ENCODE data around the gene SRGAP2B. TPM values are rescaled to one million over a fixed set of nuclear protein-coding genes. Genes with fewer than 3 reads are reported as not detected.
"Not testable (repeated sequence)": the region's sequence is repeated elsewhere in the genome, so short reads cannot be mapped to it uniquely, and the experiment has no call there.

Gene SRGAP2B
- total RNA-seq, 2 donors from 2014 or later, result 17.7 to 20.6 TPM

DNA sequence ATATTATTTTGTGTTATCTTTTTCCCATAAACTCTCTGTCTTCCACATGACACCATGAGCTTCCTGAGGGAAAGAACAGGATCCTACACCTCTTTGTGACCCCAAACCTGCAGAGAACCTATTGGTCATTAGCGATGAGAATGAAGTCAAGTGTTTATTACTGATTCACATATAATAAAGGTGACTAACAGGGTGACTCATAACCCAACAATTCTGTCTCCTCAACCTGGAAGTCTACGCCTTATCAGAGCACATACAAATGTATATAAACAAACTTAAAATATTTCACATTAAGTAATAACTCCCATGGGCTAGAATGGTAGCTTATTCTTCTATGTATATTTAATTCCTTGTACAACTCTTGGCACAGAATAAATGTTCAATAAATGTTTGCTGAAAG lies 117.3 kb downstream of the SRGAP2B start:
- peak in 1 of 2 donors; percentile 44 for ATAC-seq
- intact Hi-C loops (cut with DNase I), result not testable (repeated sequence)

GRCh38 chr1:144971936-144972335 lies 123.2 kb downstream of the SRGAP2B start:
- intact Hi-C loops (cut with DNase I); ATAC-seq; DNase-seq: not testable (repeated sequence)

More for the DNA sequence above, 117.3 kb downstream of the SRGAP2B start:
- not testable (repeated sequence) for DNase-seq

- intact Hi-C loops (cut with DNase I); ATAC-seq; DNase-seq: not testable (repeated sequence)
Measured at GRCh38 chr1:144966488-144966887, 128.6 kb downstream of the SRGAP2B start.

DNA sequence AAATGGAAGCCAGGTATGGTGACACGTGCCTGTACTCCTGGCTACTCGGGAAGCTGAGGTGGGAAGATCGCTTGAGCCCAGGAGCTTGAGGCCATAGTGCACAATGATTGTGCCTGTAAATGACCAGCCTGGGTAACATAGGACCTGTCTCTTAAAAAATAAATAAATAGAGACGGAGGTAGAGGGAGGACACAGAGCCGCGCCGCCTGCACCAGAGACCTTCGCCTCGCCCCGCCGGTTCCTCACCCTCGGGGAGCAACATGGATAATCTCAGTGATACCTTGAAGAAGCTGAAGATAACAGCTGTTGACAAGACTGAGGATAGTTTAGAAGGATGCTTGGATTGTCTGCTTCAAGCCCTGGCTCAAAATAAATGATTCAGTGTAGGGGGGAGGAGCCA lies 130.4 kb downstream of the SRGAP2B start:
- DNase-seq; intact Hi-C loops (cut with DNase I): not testable (repeated sequence)
- ATAC-seq, result peak in 1 of 2 donors; percentile 5

DNA sequence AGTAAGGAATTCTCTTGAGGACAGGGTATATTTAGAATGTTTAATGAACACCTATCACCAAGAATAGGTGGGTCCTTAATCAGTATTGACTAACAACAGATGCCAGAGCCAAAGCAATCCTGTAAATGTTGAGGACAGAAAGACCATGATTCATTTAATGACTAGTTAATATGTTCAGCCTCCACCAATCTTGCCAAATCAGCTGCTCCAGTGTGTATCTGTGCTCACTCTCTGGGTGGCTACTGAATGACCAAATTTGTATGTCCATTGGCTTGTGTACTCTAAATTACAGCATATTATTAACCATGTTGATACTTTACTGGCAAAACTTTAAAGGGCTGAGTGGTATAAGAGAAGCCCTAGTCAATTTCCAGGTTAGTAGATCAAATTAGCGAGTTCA lies 130.9 kb downstream of the SRGAP2B start:
- intact Hi-C loops (cut with DNase I); DNase-seq: not testable (repeated sequence)
- peak; percentile 12 to 45 for ATAC-seq

GRCh38 chr1:144963571-144963970 lies 131.6 kb downstream of the SRGAP2B start:
- ATAC-seq, result peak; percentile 44 to 94
- peak; percentile 10 for DNase-seq
- intact Hi-C loops (cut with DNase I), result not testable (repeated sequence)

DNA sequence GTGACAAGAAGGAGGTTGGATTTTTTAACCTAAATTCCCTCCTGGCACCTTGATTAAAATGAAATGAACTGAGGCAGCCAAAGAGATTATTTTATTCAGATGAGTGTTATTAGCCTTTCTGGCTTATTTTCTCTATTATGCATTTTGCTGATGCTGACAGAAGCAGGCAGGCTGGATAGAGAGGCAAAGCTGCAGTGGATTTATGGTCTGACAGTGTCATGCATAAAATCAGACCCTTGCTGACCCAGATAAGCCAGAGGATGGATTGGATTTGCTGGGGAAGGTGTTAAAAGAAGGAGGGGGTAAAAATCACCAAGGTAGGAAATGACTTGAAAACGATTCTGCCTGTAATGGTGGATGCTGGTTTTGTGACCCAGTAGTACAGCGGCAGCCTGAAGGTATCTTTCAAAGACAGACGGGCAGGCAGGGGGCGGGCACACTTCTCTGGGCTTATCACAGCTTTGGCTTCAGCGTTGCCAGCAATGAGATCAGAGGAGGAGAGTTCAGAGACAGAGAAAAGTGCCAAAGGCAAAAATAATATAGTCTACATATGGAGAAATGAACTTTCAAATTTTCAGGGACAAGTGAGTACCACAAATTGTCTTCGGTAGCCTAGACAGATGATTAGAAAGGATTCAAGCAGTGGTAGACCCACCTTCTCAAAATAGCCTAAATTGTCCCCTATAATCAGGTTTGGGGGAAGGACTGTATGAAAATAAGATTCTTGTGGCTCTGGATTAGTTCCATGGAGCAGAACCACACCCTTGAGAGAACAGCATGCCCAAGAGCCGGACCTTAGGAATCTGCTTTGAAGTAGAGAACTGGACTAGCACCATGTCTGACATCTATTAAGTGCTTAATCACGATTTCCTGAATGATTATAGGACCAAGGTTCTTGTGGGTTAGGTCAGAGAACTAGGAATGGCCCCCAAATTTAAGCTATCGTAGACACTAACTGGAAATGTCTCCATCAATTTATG lies 133.2 kb downstream of the SRGAP2B start:
- ATAC-seq, result peak; percentile 78 to 89

DNA sequence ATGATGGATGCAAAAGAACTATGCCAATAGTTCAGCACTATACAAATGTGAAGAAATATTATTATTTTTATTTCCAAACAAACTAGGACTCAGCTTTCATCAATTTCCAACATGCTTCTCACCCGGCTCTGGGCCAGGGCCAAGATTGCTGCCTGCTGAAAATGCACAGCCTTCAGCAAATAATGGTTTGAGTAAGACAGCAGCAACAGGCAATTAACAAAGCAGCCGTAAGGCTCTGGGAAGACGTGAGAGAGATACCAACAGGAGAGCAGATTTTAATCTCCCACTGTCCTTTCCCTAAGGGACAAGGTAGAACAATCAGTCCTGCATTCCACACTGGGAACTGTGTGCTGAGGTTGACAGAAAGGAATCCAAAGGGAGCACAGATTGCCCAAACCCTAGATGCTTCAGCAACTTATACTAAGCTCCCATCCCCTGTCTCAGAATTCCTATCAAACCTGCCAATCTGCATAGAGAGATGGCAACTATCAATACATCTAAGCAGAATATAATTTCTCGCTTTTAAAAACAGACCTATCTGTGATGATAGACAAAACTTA lies 134.1 kb downstream of the SRGAP2B start:
- ATAC-seq; intact Hi-C loops (cut with DNase I); DNase-seq: not testable (repeated sequence)

More for the DNA sequence above, 133.2 kb downstream of the SRGAP2B start:
- intact Hi-C loops (cut with DNase I); DNase-seq: not testable (repeated sequence)

DNA sequence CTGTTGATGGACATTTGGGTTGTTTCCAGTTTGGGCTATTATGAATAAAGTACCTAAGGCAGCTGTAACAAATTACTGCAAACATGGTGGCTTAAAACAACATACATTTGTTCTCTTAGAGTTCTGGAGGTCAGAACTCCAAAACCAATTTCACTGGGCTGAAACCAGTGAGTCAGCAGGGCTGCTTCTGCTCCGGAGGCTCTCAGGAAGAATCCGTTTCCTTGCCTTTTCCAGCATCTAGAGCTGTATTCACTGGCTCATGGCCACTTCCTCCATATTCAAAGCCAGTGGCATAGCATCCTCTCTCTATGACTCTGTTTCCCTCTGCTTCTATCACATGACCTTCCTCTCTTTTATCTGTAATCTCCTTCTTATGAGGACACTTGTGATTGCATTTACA lies 146.7 kb downstream of the SRGAP2B start:
- intact Hi-C loops (cut with DNase I); DNase-seq; ATAC-seq: not testable (repeated sequence)

DNA sequence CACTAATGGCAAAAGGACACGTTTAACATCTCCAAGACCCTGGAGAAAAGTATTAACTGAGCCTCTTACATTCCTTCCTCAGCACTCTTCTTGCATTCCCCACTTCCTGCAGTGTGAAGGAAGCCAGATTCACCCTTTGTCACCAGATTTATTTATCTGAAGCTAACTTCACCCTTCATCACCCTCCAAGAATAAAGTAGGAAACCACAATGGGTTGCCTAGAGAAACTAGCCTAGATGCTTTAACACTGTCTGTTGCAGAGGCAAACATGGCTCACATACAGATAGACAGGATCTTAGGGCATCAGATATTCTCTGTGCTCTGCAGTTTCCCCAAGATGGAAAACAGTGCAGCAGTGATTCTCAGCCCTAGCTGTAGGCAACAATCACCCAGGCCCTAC lies 147.6 kb downstream of the SRGAP2B start:
- DNase-seq; ATAC-seq; intact Hi-C loops (cut with DNase I): not testable (repeated sequence)

GRCh38 chr1:144946525-144947480 lies 148.3 kb downstream of the SRGAP2B start:
- DNase-seq; intact Hi-C loops (cut with DNase I): not testable (repeated sequence)
- peak; percentile 44 to 45 for ATAC-seq

- DNase-seq; intact Hi-C loops (cut with DNase I): not testable (repeated sequence)
- ATAC-seq, result peak in 1 of 2 donors; percentile 82
Measured at GRCh38 chr1:144941710-144942109, 153.4 kb downstream of the SRGAP2B start.

GRCh38 chr1:144940054-144940453 lies 155.1 kb downstream of the SRGAP2B start:
- intact Hi-C loops (cut with DNase I); DNase-seq; ATAC-seq: not testable (repeated sequence)

DNA sequence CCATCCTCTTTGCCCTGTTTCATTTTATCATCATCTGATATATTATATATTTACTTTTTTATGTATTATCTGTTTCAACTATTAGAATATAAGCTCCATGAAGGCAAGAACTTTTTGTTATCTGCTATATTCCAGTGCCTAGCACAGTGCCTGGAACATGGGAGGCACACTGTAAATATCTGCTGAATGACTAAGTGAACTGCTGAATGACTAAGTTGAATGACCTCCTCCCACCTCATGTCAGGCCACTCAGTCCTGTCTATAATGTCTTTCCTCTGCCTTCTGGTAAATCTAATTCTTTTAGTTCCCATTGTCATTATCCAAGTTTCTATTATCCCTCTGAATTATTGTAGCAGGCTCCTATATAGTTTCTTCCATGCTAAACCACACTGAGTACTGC lies 156.5 kb downstream of the SRGAP2B start:
- ATAC-seq; intact Hi-C loops (cut with DNase I); DNase-seq: not testable (repeated sequence)

GRCh38 chr1:144936186-144936732 lies 158.9 kb downstream of the SRGAP2B start:
- DNase-seq; intact Hi-C loops (cut with DNase I): not testable (repeated sequence)
- ATAC-seq, result peak in 1 of 2 donors; percentile 78

DNA sequence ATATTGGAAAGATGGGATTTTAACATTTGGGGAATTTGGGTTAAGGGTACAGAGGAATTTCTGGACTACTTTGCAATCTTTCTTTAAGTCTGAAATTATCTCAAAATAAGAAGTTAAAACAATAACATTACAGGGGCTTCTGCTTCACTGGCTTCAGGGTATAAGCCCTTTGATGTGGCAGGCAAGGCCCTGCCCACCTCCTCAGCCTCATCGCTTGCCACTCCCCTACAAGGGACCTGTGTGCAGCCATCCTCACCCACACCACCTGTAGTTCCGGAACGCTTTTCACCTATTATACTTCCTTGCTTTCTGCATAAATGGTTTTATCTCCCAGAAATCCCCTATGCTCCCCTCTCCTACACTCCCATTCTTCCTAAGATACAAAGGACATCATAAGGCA lies 159.8 kb downstream of the SRGAP2B start:
- ATAC-seq; intact Hi-C loops (cut with DNase I); DNase-seq: not testable (repeated sequence)

DNA sequence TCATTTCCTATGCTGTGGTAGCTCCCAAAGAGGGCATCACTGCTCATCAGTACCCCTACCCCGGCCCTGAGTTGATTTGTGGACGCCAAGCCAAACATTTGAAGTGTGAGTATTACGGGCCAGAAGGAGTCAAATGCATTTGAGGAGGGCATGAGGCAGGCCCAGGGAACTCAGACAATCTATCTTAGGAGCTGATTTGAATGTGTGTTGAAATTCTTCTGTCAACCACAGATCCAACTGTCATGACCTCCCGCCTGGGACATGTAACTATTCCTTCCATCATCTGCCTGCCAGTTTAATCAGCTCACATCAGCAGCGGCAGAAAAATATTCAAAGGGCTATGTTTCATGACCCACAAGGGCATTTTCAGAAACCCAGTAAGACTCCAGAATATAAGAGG lies 162.1 kb downstream of the SRGAP2B start:
- DNase-seq; intact Hi-C loops (cut with DNase I): not testable (repeated sequence)
- ATAC-seq, result peak; percentile 74 to 80

DNA sequence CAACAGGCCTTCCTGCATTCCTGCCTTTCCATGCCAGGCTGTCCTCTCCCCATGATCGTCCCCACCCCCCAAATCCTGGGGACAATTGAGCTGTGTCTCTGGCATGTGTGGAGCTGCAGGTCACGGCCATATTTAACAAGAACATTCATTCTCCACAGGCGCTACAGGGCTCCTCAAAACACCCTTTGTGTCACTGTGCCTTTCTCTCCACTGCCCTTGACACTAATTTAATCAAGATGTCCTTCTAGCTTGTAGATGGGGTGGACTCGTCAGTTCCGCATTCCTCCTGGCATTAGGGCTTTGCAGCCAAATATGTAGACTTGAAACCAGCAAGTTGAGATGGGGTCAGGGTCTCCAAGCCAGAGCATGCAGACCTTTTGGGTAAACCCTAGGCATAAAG lies 163.0 kb downstream of the SRGAP2B start:
- ATAC-seq, result peak; percentile 7 to 24
- not testable (repeated sequence) for DNase-seq

More for the DNA sequence above, 163.0 kb downstream of the SRGAP2B start:
- intact Hi-C loops (cut with DNase I), result not testable (repeated sequence)

Measured in left cardiac atrium (tissue), 4 donors.